AG04449 (cell line): ENCODE measurements around the gene SRGAP3.

Experiments used
- CTCF ChIA-PET: fragments of 350-600 bp; formaldehyde crosslinking; extraction: SDS; loops from one replicate; lab custom pipeline; 2021; ENCODE audit warnings: antibody characterized with exemption; lab: Yijun Ruan, JAX
- POLR2A ChIA-PET: fragments of 400-600, 350-600 bp; formaldehyde crosslinking; extraction: SDS; loops from one replicate; lab custom pipeline; 2020; ENCODE audit warnings: antibody characterized with exemption, inconsistent platforms; lab: Yijun Ruan, JAX
- DNase-seq: peaks from one replicate; pipeline ENCODE4 v3.0.0-alpha.2; 2010; ENCODE audit warnings: low read depth, low spot score
- H3K4me3 ChIP-seq: 2 replicates; pipeline ENCODE4 v1.5.1; 2011; ENCODE audit warnings: low read depth, mild to moderate bottlenecking, control low read depth, low read length
- TF ChIP-seq, protein P1 (sequence below): IDR thresholded peaks from one replicate; pipeline ENCODE4 v1.5.1; 2011; ENCODE audit warnings: mild to moderate bottlenecking, moderate library complexity, low read length, control low read depth, inconsistent platforms; ENCODE audit not compliant: insufficient read depth; ENCODE audit errors: missing control alignments

The SRGAP3 gene

DNA sequence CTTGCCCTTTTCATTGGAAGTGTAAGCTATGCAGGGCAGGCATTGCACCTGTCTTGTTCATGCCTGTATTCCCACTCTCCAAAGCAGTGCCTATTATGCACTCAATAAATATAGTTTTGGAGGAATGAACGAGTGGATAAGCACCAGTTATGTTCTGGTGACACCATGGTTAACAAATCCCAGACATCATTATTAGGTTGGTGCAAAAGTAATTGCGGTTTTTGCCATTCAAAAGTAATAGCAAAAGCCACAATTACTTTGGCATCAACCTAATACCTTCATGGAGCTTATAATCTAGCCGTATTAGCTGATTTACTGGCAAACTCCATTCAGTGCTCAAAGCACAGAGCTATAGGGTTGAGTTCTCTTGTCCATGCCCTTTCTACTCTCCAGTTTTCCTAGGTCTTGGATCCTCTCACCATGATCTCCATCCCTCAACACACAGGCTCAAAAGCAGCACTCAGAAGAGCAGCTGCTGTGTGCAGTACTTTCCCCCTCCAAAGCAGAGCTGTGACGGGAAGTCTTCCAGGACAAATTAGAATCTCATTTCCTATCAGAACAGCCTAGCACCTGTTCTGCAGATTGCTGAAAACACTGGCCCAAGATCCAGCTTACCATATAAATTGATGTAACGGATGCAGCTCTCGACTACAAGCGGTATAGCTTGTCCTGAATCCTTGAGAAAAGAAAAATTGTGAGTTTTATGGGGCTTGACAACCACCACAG, 223.0 kb downstream of the SRGAP3 start:
- TF ChIP-seq, protein P1, sequence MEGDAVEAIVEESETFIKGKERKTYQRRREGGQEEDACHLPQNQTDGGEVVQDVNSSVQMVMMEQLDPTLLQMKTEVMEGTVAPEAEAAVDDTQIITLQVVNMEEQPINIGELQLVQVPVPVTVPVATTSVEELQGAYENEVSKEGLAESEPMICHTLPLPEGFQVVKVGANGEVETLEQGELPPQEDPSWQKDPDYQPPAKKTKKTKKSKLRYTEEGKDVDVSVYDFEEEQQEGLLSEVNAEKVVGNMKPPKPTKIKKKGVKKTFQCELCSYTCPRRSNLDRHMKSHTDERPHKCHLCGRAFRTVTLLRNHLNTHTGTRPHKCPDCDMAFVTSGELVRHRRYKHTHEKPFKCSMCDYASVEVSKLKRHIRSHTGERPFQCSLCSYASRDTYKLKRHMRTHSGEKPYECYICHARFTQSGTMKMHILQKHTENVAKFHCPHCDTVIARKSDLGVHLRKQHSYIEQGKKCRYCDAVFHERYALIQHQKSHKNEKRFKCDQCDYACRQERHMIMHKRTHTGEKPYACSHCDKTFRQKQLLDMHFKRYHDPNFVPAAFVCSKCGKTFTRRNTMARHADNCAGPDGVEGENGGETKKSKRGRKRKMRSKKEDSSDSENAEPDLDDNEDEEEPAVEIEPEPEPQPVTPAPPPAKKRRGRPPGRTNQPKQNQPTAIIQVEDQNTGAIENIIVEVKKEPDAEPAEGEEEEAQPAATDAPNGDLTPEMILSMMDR: no peak
- POLR2A ChIA-PET: no interaction called here
- no peak overlapping the region for H3K4me3 ChIP-seq
- CTCF ChIA-PET: interaction anchor here (0.6 to 1.5 kb wide), 2 partner anchors 22 to 38 kb away, joined by 3 to 5 read pairs; no protein-coding TSS in a partner anchor
- DNase-seq: no peak

- ChIA-PET POLR2A (no interaction called here), CTCF (interaction anchor here (1.4 to 2.4 kb wide), 3 partner anchors 10 to 53 kb away, joined by 5 to 11 read pairs (median 5); no protein-coding TSS in a partner anchor)
- no peak for DNase-seq
- TF ChIP-seq, protein P1: no peak
- no peak overlapping the region for H3K4me3 ChIP-seq
Measured at GRCh38 chr3:9024341-9024740, 225.1 kb downstream of the SRGAP3 start.

GRCh38 chr3:9023226-9023590, 226.2 kb downstream of the SRGAP3 start:
- ChIA-PET CTCF (interaction anchor here (1.9 to 2.4 kb wide), 2 partner anchors 35 to 52 kb away, joined by 5 to 11 read pairs; no protein-coding TSS in a partner anchor), POLR2A (no interaction called here)
- DNase-seq: no peak
- H3K4me3 ChIP-seq: no peak overlapping the region
- TF ChIP-seq, protein P1: no peak

- H3K4me3 ChIP-seq: no peak overlapping the region
- TF ChIP-seq, protein P1: no peak
- no peak for DNase-seq
- CTCF ChIA-PET: interaction anchor here (1.9 to 2.4 kb wide), 3 partner anchors 12 to 52 kb away, joined by 5 to 11 read pairs (median 5); no protein-coding TSS in a partner anchor
- POLR2A ChIA-PET: no interaction called here
Measured at GRCh38 chr3:9022305-9023225, 226.9 kb downstream of the SRGAP3 start.

- POLR2A ChIA-PET: interaction anchor here (0.6 kb wide), 1 partner anchor 1073 kb away, joined by 3 read pairs; no protein-coding TSS in a partner anchor
- H3K4me3 ChIP-seq: no peak overlapping the region
- DNase-seq: no peak
- CTCF ChIA-PET: interaction anchor here (1.5 to 2.0 kb wide), 2 partner anchors 10 to 34 kb away, joined by 5 to 6 read pairs; no protein-coding TSS in a partner anchor
- TF ChIP-seq, protein P1: no peak
Measured at GRCh38 chr3:9021271-9022009, 228.0 kb downstream of the SRGAP3 start.
